NCI-H2029 treated with DMSO at 0.1 percent for 48 hours (cell line): ENCODE results near the gene SIRPB1.
"Not testable (repeated sequence)": the region's sequence is repeated elsewhere in the genome, so short reads cannot be mapped to it uniquely, and the experiment has no call there.

ENCODE experiments used
- DNase-seq: peaks from one replicate; lab custom pipeline; 2025; lab: John Stamatoyannopoulos, UW

SIRPB1 gene

GRCh38 chr20:1619861-1620444, at the start of gene SIRPB1:
SIRPB1 (minus strand) TSS chr20:1620009; CDS start chr20:1619944, 65 bp downstream.
- DNase-seq, result no peak

- no peak for DNase-seq
Observed at GRCh38 chr20:1669304-1669703, 49.5 kb upstream of the SIRPB1 start.

GRCh38 chr20:1667502-1668085, 47.8 kb upstream of the SIRPB1 start:
- no peak for DNase-seq

GRCh38 chr20:1666802-1667201, 47.0 kb upstream of the SIRPB1 start:
- no peak for DNase-seq

- DNase-seq, result no peak
Observed at GRCh38 chr20:1665345-1665744, 45.5 kb upstream of the SIRPB1 start.

GRCh38 chr20:1664911-1665310, 45.1 kb upstream of the SIRPB1 start:
- DNase-seq, result no peak

- no peak for DNase-seq
Observed at GRCh38 chr20:1663917-1664316, 44.1 kb upstream of the SIRPB1 start.

- DNase-seq, result no peak
Observed at GRCh38 chr20:1661542-1662299, 41.9 kb upstream of the SIRPB1 start.

GRCh38 chr20:1660246-1660645, 40.4 kb upstream of the SIRPB1 start:
- no peak for DNase-seq

- DNase-seq, result no peak
Observed at GRCh38 chr20:1657556-1658334, 37.9 kb upstream of the SIRPB1 start, which contains the start of gene SIRPG. SIRPG (minus strand) TSS chr20:1657779; CDS start chr20:1657714, 65 bp downstream.

GRCh38 chr20:1656844-1657243, 37.0 kb upstream of the SIRPB1 start:
- DNase-seq, result no peak

- DNase-seq, result no peak
Observed at GRCh38 chr20:1654996-1655395, 35.2 kb upstream of the SIRPB1 start.

GRCh38 chr20:1652960-1653359, 33.2 kb upstream of the SIRPB1 start:
- no peak for DNase-seq

- no peak for DNase-seq
Observed at GRCh38 chr20:1652104-1652503, 32.3 kb upstream of the SIRPB1 start.

- DNase-seq, result peak; percentile 21
Observed at GRCh38 chr20:1651268-1652058, 31.7 kb upstream of the SIRPB1 start.

GRCh38 chr20:1648101-1648500, 28.3 kb upstream of the SIRPB1 start:
- no peak for DNase-seq

GRCh38 chr20:1646975-1647431, 27.2 kb upstream of the SIRPB1 start:
- DNase-seq, result no peak

- no peak for DNase-seq
Observed at GRCh38 chr20:1644101-1644962, 24.5 kb upstream of the SIRPB1 start.

- not testable (repeated sequence) for DNase-seq
Observed at GRCh38 chr20:1638643-1639042, 18.8 kb upstream of the SIRPB1 start.

GRCh38 chr20:1637755-1638154, 17.9 kb upstream of the SIRPB1 start:
- no peak for DNase-seq

GRCh38 chr20:1637226-1637625, 17.4 kb upstream of the SIRPB1 start:
- DNase-seq, result no peak
